Gastrocnemius medialis (tissue), 4 donors: ENCODE data around the gene THRB.

Experiments used
- CTCF ChIP-seq, 5 experiments: fragments of 450-650 bp in 3 of 5; fragments of 200-600 bp in 2 of 5; sonication (generic) in 2 of 5; IDR thresholded peaks in 4 of 5; conservative IDR thresholded peaks in 1 of 5; 1 replicate in 4 of 5; 2 replicates in 1 of 5; pipeline ENCODE4 v1.5.1; 2016 to 2019; ENCODE audit warnings: antibody characterized with exemption in 5 of 5, mild to moderate bottlenecking in 3 of 5, moderate library complexity in 3 of 5
- POLR2A ChIP-seq, 2 donors: fragments of 450-650 bp; IDR thresholded peaks; one replicate each; pipeline ENCODE4 v1.6.1; 2017; ENCODE audit warnings: antibody characterized with exemption in 2 of 2, mild to moderate bottlenecking in 2 of 2, moderate library complexity in 2 of 2

GRCh38 chr3:24156466-24156865, 338.2 kb downstream of the THRB start:
- TF ChIP-seq CTCF (IDR thresholded peaks at IDR 0.05 in 4 of 5, conservative IDR thresholded peaks at IDR 0.05 in 1 of 5) (no peak), POLR2A (IDR thresholded peaks at IDR 0.05) (no peak)
